ENCODE results near the gene POLR1A. TPM values are rescaled to one million over a fixed set of nuclear protein-coding genes. Genes with fewer than 3 reads are reported as not detected.

POLR1A gene
- total and polyA plus RNA-seq, 2 of the 8 experiments (the other 6 are each of a cell fraction or from before 2014, with no cell fraction given), result 8.9 to 58.1 TPM

DNA sequence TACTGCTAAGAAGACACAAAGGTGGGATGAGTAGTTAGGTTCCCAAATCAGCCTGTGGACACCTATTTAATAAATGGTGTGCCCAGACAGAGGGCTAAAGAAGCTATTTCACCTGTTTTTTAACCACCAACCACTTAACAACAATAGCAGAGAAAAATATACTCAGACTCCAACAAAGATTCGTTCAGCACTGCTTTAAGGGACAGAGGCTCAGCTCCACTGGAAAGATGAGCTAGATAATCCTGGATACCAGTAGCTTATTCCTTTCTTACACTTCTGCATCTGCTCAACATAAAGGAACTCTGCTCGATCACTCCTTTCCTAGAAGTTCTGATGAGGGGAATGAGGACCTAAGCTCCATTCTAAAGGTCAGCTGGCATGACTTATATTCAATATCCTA lies 44.8 kb upstream of the POLR1A start (continued):
- TF ChIP-seq, protein P1, sequence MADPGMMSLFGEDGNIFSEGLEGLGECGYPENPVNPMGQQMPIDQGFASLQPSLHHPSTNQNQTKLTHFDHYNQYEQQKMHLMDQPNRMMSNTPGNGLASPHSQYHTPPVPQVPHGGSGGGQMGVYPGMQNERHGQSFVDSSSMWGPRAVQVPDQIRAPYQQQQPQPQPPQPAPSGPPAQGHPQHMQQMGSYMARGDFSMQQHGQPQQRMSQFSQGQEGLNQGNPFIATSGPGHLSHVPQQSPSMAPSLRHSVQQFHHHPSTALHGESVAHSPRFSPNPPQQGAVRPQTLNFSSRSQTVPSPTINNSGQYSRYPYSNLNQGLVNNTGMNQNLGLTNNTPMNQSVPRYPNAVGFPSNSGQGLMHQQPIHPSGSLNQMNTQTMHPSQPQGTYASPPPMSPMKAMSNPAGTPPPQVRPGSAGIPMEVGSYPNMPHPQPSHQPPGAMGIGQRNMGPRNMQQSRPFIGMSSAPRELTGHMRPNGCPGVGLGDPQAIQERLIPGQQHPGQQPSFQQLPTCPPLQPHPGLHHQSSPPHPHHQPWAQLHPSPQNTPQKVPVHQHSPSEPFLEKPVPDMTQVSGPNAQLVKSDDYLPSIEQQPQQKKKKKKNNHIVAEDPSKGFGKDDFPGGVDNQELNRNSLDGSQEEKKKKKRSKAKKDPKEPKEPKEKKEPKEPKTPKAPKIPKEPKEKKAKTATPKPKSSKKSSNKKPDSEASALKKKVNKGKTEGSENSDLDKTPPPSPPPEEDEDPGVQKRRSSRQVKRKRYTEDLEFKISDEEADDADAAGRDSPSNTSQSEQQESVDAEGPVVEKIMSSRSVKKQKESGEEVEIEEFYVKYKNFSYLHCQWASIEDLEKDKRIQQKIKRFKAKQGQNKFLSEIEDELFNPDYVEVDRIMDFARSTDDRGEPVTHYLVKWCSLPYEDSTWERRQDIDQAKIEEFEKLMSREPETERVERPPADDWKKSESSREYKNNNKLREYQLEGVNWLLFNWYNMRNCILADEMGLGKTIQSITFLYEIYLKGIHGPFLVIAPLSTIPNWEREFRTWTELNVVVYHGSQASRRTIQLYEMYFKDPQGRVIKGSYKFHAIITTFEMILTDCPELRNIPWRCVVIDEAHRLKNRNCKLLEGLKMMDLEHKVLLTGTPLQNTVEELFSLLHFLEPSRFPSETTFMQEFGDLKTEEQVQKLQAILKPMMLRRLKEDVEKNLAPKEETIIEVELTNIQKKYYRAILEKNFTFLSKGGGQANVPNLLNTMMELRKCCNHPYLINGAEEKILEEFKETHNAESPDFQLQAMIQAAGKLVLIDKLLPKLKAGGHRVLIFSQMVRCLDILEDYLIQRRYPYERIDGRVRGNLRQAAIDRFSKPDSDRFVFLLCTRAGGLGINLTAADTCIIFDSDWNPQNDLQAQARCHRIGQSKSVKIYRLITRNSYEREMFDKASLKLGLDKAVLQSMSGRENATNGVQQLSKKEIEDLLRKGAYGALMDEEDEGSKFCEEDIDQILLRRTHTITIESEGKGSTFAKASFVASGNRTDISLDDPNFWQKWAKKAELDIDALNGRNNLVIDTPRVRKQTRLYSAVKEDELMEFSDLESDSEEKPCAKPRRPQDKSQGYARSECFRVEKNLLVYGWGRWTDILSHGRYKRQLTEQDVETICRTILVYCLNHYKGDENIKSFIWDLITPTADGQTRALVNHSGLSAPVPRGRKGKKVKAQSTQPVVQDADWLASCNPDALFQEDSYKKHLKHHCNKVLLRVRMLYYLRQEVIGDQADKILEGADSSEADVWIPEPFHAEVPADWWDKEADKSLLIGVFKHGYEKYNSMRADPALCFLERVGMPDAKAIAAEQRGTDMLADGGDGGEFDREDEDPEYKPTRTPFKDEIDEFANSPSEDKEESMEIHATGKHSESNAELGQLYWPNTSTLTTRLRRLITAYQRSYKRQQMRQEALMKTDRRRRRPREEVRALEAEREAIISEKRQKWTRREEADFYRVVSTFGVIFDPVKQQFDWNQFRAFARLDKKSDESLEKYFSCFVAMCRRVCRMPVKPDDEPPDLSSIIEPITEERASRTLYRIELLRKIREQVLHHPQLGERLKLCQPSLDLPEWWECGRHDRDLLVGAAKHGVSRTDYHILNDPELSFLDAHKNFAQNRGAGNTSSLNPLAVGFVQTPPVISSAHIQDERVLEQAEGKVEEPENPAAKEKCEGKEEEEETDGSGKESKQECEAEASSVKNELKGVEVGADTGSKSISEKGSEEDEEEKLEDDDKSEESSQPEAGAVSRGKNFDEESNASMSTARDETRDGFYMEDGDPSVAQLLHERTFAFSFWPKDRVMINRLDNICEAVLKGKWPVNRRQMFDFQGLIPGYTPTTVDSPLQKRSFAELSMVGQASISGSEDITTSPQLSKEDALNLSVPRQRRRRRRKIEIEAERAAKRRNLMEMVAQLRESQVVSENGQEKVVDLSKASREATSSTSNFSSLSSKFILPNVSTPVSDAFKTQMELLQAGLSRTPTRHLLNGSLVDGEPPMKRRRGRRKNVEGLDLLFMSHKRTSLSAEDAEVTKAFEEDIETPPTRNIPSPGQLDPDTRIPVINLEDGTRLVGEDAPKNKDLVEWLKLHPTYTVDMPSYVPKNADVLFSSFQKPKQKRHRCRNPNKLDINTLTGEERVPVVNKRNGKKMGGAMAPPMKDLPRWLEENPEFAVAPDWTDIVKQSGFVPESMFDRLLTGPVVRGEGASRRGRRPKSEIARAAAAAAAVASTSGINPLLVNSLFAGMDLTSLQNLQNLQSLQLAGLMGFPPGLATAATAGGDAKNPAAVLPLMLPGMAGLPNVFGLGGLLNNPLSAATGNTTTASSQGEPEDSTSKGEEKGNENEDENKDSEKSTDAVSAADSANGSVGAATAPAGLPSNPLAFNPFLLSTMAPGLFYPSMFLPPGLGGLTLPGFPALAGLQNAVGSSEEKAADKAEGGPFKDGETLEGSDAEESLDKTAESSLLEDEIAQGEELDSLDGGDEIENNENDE (IDR thresholded peaks at IDR 0.05; ENCODE audit: insufficient replicate concordance, low read length), result no peak
- TF ChIP-seq MAFK (IDR thresholded peaks at IDR 0.05; ENCODE audit: low read depth, low read length) (no peak), NRF1 (IDR thresholded peaks at IDR 0.05; ENCODE audit: low read depth, low read length) (no peak), BRCA1 (IDR thresholded peaks at IDR 0.05; ENCODE audit: low read depth, low read length) (no peak), HDAC2 (IDR thresholded peaks at IDR 0.05; ENCODE audit: borderline replicate concordance in 1 of 2, low read depth in 2 of 2, low read length in 2 of 2) (no peak), CBX8 (IDR thresholded peaks at IDR 0.05; ENCODE audit: borderline replicate concordance, low read depth, low read length) (no peak), FOSL1 (IDR thresholded peaks at IDR 0.05; ENCODE audit: insufficient read depth, low read depth, low read length) (no peak), RBBP5 (IDR thresholded peaks at IDR 0.05; ENCODE audit: borderline replicate concordance, low read depth, low read length) (no peak), KDM5A (IDR thresholded peaks at IDR 0.05; ENCODE audit: low read length) (no peak)

Data from H1 (cell line).